SK-N-SH (cell line): ENCODE results near the gene TMOD2. TPM values are rescaled to one million over a fixed set of nuclear protein-coding genes. Genes with fewer than 3 reads are reported as not detected.
A peak's percentile ranks its signal among the peaks of the same experiment; 100 is the strongest.

Source experiments
- CTCF ChIA-PET: fragments of 300-600, 350-600 bp; formaldehyde crosslinking; extraction: SDS; loops from one replicate; lab custom pipeline; 2021; lab: Yijun Ruan, JAX
- POLR2A ChIA-PET: fragments of 350-600 bp; sonication (Branson Sonifier 250); formaldehyde crosslinking; extraction: SDS; loops from one replicate; lab custom pipeline; 2020; ENCODE audit warnings: antibody characterized with exemption, inconsistent platforms; lab: Yijun Ruan, JAX
- DNase-seq: peaks from one replicate; pipeline ENCODE4 v3.0.0; 2012
- H2AFZ ChIP-seq: fragments of 200-600 bp; sonication (generic); 2 replicates; pipeline ENCODE4 v1.8.1; 2016; ENCODE audit warnings: antibody characterized with exemption, mild to moderate bottlenecking, low read depth
- H3F3A ChIP-seq: fragments of 200-600 bp; sonication (generic); replicated peaks from 2 replicates; pipeline ENCODE3; 2016; ENCODE audit warnings: antibody characterized with exemption, mild to moderate bottlenecking; ENCODE audit not compliant: insufficient read depth
- H3K27ac ChIP-seq, 2 experiments: fragments of 200-500 bp in 1 of 2; fragments of 200-600 bp in 1 of 2; sonication (Bioruptor generic) in 1 of 2; sonication (generic), shearing (Covaris generic) in 1 of 2; 2 replicates each; pipeline versions ENCODE4 v1.5.1 to v1.6.1; 2014 to 2016; ENCODE audit warnings: low read depth in 2 of 2, inconsistent platforms in 1 of 2, low read length in 1 of 2, mild to moderate bottlenecking in 1 of 2, mixed read lengths in 1 of 2
- H3K27me3 ChIP-seq: fragments of 200-600 bp; sonication (generic), shearing (Covaris generic); 2 replicates; pipeline ENCODE4 v1.6.1; 2016; ENCODE audit warnings: mixed run types; ENCODE audit not compliant: insufficient read depth
- H3K36me3 ChIP-seq, 2 experiments: fragments of 200-500 bp in 1 of 2; fragments of 200-600 bp in 1 of 2; sonication (Bioruptor generic) in 1 of 2; sonication (generic) in 1 of 2; replicated peaks in 1 of 2; 2 replicates each; pipeline versions ENCODE3 to v1.5.1; 2014 to 2016; ENCODE audit warnings: low read length in 1 of 2, mild to moderate bottlenecking in 1 of 2; ENCODE audit not compliant: insufficient read depth in 2 of 2, control insufficient read depth in 1 of 2
- H3K4me1 ChIP-seq, 2 experiments: fragments of 200-500 bp in 1 of 2; fragments of 200-600 bp in 1 of 2; sonication (Bioruptor generic) in 1 of 2; sonication (generic), shearing (Covaris generic) in 1 of 2; 2 replicates each; pipeline versions ENCODE4 v1.5.1 to v1.6.1; 2014 to 2016; ENCODE audit warnings: low read depth in 1 of 2, low read length in 1 of 2, mixed run types in 1 of 2; ENCODE audit not compliant: insufficient read depth in 2 of 2, control insufficient read depth in 1 of 2
- H3K4me2 ChIP-seq: fragments of 200-600 bp; sonication (generic), shearing (Covaris generic); 2 replicates; pipeline ENCODE4 v1.6.1; 2017; ENCODE audit warnings: mixed run types
- H3K4me3 ChIP-seq, 2 experiments: fragments of 200-500 bp in 1 of 2; fragments of 200-600 bp in 1 of 2; sonication (Bioruptor generic) in 1 of 2; sonication (generic), shearing (Covaris generic) in 1 of 2; 2 replicates each; pipeline versions ENCODE4 v1.5.1 to v1.8.1; 2014 to 2016; ENCODE audit warnings: low read depth in 2 of 2, inconsistent platforms in 1 of 2, low read length in 1 of 2, mild to moderate bottlenecking in 1 of 2, mixed read lengths in 1 of 2, moderate library complexity in 1 of 2
- H3K79me2 ChIP-seq: fragments of 200-600 bp; sonication (generic); 2 replicates; pipeline ENCODE4 v1.8.1; 2017; ENCODE audit warnings: mild to moderate bottlenecking; ENCODE audit not compliant: insufficient read depth
- H3K9ac ChIP-seq: fragments of 200-600 bp; sonication (generic); 2 replicates; pipeline ENCODE4 v1.6.1; 2017; ENCODE audit warnings: mixed run types
- H3K9me2 ChIP-seq: fragments of 200-600 bp; sonication (generic); 2 replicates; pipeline ENCODE4 v1.6.1; 2017; ENCODE audit warnings: mixed run types
- H3K9me3 ChIP-seq: fragments of 200-600 bp; sonication (generic); 2 replicates; pipeline ENCODE4 v1.6.1; 2017; ENCODE audit warnings: mixed run types, mild to moderate bottlenecking, moderate library complexity
- H4K20me1 ChIP-seq: fragments of 200-600 bp; sonication (generic); 2 replicates; pipeline ENCODE4 v1.6.1; 2017; ENCODE audit warnings: mild to moderate bottlenecking, mixed run types; ENCODE audit not compliant: insufficient read depth
- EP300 ChIP-seq, 2 experiments: IDR thresholded peaks; 2 replicates each; pipeline versions ENCODE4 v1.4.0 to v1.6.1; 2012; ENCODE audit warnings: borderline replicate concordance in 1 of 2, low read depth in 1 of 2, low read length in 1 of 2
- EZH2phosphoT487 ChIP-seq: fragments of 200-600 bp; sonication (generic); IDR thresholded peaks from 2 replicates; pipeline ENCODE4 v1.6.1; 2017; ENCODE audit warnings: low read depth, mixed run types, mild to moderate bottlenecking, antibody characterized with exemption, moderate library complexity, borderline replicate concordance
- FOSL2 ChIP-seq: IDR thresholded peaks from 2 replicates; pipeline ENCODE4 v1.4.0; 2012; ENCODE audit warnings: low read depth, mild to moderate bottlenecking, moderate library complexity, borderline replicate concordance
- FOXM1 ChIP-seq: IDR thresholded peaks from 2 replicates; pipeline ENCODE4 v1.4.0; 2012; ENCODE audit warnings: low read depth, mild to moderate bottlenecking
- GABPA ChIP-seq: IDR thresholded peaks from 2 replicates; pipeline ENCODE4 v1.4.0; 2012; ENCODE audit warnings: low read depth, mild to moderate bottlenecking
- MEF2A ChIP-seq: IDR thresholded peaks from 2 replicates; pipeline ENCODE4 v1.4.0; 2012; ENCODE audit warnings: low read depth, borderline replicate concordance
- MXI1 ChIP-seq: IDR thresholded peaks from 2 replicates; pipeline ENCODE4 v1.6.1; 2012; ENCODE audit warnings: mild to moderate bottlenecking, low read depth, low read length, improper control_type of control experiment
- RXRA ChIP-seq: IDR thresholded peaks from 2 replicates; pipeline ENCODE4 v1.4.0; 2012; ENCODE audit warnings: low read depth, mild to moderate bottlenecking, borderline replicate concordance
- TEAD4 ChIP-seq: IDR thresholded peaks from 2 replicates; pipeline ENCODE4 v1.4.0; 2012; ENCODE audit warnings: mild to moderate bottlenecking, borderline replicate concordance; ENCODE audit not compliant: insufficient read depth
- USF1 ChIP-seq: IDR thresholded peaks from 2 replicates; pipeline ENCODE4 v1.4.0; 2012; ENCODE audit warnings: low read depth, borderline replicate concordance
- WGBS: methylation state at CpG from one replicate; pipeline ENCODE4 v1.1.6; 2017; ENCODE audit warnings: low lambda C conversion rate; 5-methylcytosine and 5-hydroxymethylcytosine counted together
- polyA plus RNA-seq, 3 experiments: library from polyadenylated mRNA; depleted of rRNA; stranded (reverse); fragments of >200 nt; gene quantifications; 2 replicates each; pipeline ENCODE4 v1.2.3, GENCODE V29; 2012
- TF ChIP-seq, protein P1 (sequence below): IDR thresholded peaks from 2 replicates; pipeline ENCODE4 v1.4.0; 2012; ENCODE audit warnings: low read depth
- TF ChIP-seq, protein P2 (sequence below): fragments of 150-350 bp; IDR thresholded peaks from 2 replicates; pipeline ENCODE4 v1.6.1; 2016; ENCODE audit warnings: mild to moderate bottlenecking, low read depth, low read length

TMOD2 gene
- polyA plus RNA-seq, 1 of the 3 experiments (the other 2 are of a cell fraction): 2.7 TPM

DNA sequence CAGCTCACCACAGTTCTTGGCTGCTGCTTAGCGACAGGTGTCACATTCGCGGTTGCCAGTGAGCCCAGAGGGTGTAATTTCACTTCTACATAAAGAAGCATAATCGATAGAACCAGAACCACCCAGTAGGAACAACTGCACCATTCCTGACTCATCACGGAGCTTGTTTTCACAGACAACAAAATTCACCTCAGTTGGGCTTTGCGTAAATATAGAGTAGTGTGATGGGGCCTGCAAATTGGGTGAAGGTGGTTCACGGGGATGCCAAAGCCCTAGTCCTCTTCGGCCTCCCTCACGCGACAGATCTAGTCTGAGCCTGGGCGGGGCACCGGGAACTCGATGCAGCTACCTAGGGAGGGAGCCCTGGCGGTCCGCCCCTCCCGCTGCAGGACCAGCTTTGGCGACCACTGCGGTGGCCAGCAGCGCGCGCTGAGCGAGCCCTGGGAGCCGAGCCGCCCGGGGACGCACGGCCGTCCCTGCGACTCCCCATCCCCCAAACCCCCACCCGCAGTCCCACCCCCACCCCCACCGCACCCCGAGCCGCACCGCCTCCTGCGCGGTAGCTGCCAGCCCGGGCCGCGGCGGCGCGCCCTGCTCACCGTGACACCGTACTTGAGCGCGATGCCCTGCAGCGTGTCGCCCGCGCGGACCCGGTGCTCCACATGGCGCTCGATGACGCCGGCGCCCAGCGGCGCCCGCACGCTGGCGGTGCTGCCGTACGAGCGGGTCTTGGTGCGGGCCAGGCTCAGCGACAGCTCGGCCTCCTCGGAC, 14.5 kb upstream of the TMOD2 start:
- ChIA-PET CTCF (interaction anchor here (0.7 to 17.1 kb wide), 10 partner anchors 11 to 87 kb away, joined by 3 to 130 read pairs (median 4); no protein-coding TSS in a partner anchor), POLR2A (interaction anchor here (0.6 to 1.7 kb wide), 9 partner anchors 11 to 235 kb away, joined by 3 to 7 read pairs (median 3); partner anchors contain the start of genes LEO1 and SCG3)
- peak overlapping the region; percentile 89 for H2AFZ ChIP-seq
- H3K4me1 ChIP-seq: peaks cover 0 to 23% of the 10 kb centered on the region in 2 experiments; a peak in 2 of 4 replicates
- no peaks in the 10 kb centered on the region for H3K9me2 ChIP-seq
- no peaks in the 10 kb centered on the region for H3K27me3 ChIP-seq
- no peaks in the 10 kb centered on the region for H3K36me3 ChIP-seq
- peak overlapping the region; percentile 67 for H3K4me2 ChIP-seq
- no peaks in the 10 kb centered on the region for H4K20me1 ChIP-seq
- H3K4me3 ChIP-seq: peak overlapping the region; percentile 65 to 74
- peak overlapping the region in 1 of 2 experiments; percentile 87; a peak in 2 of 4 replicates for H3K27ac ChIP-seq
- peak overlapping the region; percentile 45; the same call in 1 of the 2 replicates for H3K9ac ChIP-seq
- TF ChIP-seq USF1 (no peak), EP300 (IDR thresholded peaks at IDR 0.05; ENCODE audit: borderline replicate concordance in 1 of 2, low read depth in 1 of 2, low read length in 1 of 2) (no peak), FOSL2 (no peak), MEF2A (no peak), MXI1 (peak; percentile 57), EZH2phosphoT487 (no peak), FOXM1 (no peak), TEAD4 (no peak), RXRA (no peak), GABPA (no peak)
- TF ChIP-seq, protein P1, sequence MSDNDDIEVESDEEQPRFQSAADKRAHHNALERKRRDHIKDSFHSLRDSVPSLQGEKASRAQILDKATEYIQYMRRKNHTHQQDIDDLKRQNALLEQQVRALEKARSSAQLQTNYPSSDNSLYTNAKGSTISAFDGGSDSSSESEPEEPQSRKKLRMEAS: peak; percentile 71; the same call in 1 of the 2 replicates
- TF ChIP-seq, protein P2, sequence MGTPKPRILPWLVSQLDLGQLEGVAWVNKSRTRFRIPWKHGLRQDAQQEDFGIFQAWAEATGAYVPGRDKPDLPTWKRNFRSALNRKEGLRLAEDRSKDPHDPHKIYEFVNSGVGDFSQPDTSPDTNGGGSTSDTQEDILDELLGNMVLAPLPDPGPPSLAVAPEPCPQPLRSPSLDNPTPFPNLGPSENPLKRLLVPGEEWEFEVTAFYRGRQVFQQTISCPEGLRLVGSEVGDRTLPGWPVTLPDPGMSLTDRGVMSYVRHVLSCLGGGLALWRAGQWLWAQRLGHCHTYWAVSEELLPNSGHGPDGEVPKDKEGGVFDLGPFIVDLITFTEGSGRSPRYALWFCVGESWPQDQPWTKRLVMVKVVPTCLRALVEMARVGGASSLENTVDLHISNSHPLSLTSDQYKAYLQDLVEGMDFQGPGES: no peak
- H3K79me2 ChIP-seq: peaks cover 16% of the 10 kb centered on the region
- no peaks in the 10 kb centered on the region for H3K9me3 ChIP-seq
- 13% methylated on average over 21 of the region's 69 CpGs for WGBS
- no peaks in the 10 kb centered on the region for H3F3A ChIP-seq
- DNase-seq: peak; percentile 80
